ENCODE data around the gene SORCS2.
A peak's percentile ranks its signal among the peaks of the same experiment; 100 is the strongest.
"Not testable (repeated sequence)": the region's sequence is repeated elsewhere in the genome, so short reads cannot be mapped to it uniquely, and the experiment has no call there.

The SORCS2 gene

DNA sequence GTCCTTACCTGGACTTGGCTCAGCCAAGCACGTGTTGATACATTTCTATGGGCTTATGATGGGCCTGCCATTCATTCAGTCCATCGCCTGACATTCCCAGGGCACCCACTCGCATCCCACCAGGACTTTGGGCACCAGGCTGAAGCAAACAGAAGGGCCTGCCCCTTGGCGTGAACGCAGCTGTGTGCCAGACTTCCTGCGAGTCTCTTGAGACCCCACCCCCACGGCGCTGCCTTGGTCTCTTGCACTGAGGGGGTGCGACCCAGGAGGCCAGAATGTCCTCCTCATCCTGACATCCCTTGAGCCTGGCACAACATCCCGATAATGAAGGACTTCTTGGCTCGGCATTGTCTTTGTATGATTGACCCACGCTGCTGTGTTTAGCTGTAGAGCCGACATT lies 243.9 kb downstream of the SORCS2 start:
- no peak for DNase-seq
- in situ Hi-C loops (cut with HindIII; ENCODE audit: low pct_ligation_motif_present, low pct_unique_long_range_greater_than_20kb, low sequenced_read_pairs), result no loop called here

DNA sequence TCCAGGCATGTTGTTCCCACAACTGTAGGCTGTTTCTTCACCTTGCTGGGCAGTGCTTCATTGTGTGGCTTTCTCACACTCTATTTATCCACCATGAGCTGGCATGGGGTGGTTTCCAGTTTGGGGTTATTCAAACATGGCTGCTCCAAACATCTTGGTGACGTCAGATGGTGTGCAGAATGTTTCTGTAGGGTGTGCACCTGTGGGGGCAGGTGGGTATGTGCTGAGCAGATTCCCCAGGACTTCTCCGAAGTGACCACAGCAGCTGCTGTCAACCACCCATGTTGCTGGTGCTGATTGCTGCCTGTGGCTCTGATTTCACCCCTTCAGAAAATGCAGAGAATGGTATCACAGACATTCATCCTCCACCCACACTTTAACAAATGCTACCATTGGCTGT lies 247.4 kb downstream of the SORCS2 start:
- in situ Hi-C loops (cut with HindIII; ENCODE audit: low pct_ligation_motif_present, low pct_unique_long_range_greater_than_20kb, low sequenced_read_pairs), result no loop called here
- DNase-seq, result no peak

DNA sequence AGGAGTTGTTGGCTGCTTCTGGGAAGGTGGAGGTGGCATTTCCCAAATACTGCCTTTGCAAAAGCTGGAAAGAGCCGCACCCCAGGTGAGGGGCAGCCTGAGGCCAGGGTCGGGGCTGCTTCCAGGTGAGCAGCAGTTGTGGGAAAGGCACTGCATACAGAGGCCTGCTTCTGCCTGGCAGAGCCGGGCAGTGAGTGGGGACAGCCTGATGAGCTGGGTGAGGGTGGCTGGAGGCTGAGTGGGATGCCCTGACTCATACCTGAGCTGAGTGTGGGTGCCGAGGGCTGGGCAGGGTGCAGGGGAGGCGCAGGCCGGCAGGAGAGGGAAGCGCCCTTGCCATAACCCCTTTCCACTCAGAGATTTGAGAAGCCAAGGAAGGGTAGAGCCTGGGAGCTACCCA lies 248.9 kb downstream of the SORCS2 start:
- in situ Hi-C loops (cut with HindIII; ENCODE audit: low pct_ligation_motif_present, low pct_unique_long_range_greater_than_20kb, low sequenced_read_pairs), result no loop called here
- no peak for DNase-seq

DNA sequence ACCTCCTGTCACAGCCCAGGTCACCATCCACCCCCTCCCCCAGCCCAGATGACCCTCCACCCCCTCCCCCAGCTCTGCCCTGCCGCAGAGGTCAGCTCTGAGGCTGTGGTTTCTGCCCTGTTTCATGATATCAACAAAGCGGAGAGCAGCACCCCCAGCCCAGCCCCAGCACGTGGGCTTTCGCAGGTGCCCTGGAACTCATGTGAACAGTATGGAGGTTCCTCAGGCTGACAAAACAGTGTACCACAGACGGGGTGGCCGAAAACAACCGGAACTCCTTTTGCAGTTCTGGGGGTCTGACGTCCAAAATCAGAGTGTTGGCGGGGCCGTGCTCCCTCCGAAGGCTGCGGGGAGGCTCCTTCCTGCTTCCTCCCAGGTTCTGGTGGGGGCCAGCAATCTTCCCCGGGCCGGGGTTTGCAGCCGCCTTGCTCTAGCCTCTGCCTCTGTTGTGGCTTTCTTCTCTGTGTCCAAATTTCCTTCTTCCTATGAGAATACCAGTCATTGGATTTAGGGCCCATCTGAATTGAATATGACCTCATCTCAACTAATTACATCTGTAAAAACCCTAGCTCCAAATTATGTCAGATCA lies 250.3 kb downstream of the SORCS2 start:
- DNase-seq, result no peak
- in situ Hi-C loops (cut with HindIII; ENCODE audit: low pct_ligation_motif_present, low pct_unique_long_range_greater_than_20kb, low sequenced_read_pairs), result no loop called here

DNA sequence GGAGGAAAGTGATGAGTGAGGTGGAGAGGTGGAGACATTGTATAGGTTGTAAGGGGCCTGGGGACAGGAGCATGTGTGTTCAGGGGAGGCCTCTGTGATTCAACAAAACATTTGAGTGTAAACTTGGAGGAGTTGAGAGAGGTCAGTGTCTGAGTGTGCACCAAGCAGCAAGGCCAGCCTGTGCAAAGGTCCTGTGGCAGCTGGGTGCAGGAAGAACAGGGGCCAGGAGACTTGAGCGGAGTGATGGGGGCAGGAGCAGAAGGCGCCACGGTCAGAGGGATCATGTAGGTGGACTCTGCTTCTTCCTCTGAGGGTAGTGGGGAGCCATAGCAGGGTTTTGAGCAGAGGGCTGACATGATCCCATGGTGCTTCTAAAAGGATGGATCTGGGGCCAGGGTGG lies 252.0 kb downstream of the SORCS2 start:
- in situ Hi-C loops (cut with HindIII; ENCODE audit: low pct_ligation_motif_present, low pct_unique_long_range_greater_than_20kb, low sequenced_read_pairs), result no loop called here
- DNase-seq, result no peak

DNA sequence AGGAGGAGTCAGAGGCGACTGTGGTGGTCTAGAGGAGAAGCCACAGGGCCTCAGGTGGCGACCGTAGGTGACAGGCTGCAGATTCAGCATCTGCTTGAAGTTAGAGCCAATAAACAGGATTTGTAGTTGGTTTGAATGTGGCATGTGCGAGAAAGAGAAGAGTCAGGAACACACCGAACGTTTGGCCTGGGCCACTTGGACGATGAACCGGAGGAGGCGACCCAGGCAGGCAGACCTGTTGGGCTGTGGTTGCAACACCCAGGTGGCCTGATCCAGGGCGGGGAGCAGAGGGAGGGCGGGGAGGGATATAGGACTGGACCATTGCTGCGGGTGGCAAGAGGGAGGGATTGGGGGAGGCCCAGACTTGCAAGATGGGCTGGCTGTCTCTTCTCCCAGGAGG lies 252.4 kb downstream of the SORCS2 start:
- no peak for DNase-seq
- in situ Hi-C loops (cut with HindIII; ENCODE audit: low pct_ligation_motif_present, low pct_unique_long_range_greater_than_20kb, low sequenced_read_pairs), result no loop called here

DNA sequence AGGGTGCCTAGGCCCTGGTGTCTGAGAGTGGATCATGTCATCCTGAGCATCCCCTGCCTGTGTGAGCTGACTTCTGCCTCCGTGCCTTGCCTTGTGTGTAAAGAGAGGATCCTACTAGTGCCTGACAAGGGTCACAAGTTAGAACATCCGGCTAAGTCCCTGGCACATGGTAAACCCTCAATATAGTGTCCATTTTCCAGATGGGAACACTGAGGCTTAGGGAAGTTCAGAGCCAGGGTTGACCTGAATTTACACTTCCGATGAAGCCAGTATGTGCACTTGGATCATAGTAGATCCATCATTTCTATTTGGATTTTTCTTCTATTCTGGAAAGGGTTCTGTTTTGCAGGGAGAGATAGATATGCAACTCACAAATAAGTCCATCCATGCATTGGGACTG lies 254.9 kb downstream of the SORCS2 start:
- in situ Hi-C loops (cut with HindIII; ENCODE audit: low pct_ligation_motif_present, low pct_unique_long_range_greater_than_20kb, low sequenced_read_pairs), result no loop called here
- no peak for DNase-seq

DNA sequence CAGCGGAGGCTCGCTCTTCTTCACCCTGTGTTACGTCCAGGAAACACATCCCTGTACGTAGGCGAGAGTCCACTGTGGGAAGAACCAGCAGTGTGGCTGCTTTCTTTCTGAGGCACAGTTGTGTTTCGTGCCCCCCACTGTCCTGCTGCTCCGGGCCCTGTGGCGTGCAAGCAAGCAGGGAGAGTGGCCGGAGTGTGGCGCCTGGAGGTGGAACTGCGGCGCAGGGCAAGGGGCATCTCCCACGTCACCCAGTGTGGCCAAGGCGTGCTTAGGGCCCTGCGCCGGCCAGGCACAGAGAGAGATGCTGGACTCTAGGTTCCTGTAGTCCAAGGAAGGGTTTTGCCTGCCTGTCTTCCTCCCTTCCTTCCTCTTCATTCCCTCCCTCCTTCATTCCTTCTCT lies 255.7 kb downstream of the SORCS2 start:
- no peak for DNase-seq
- in situ Hi-C loops (cut with HindIII; ENCODE audit: low pct_ligation_motif_present, low pct_unique_long_range_greater_than_20kb, low sequenced_read_pairs), result no loop called here

DNA sequence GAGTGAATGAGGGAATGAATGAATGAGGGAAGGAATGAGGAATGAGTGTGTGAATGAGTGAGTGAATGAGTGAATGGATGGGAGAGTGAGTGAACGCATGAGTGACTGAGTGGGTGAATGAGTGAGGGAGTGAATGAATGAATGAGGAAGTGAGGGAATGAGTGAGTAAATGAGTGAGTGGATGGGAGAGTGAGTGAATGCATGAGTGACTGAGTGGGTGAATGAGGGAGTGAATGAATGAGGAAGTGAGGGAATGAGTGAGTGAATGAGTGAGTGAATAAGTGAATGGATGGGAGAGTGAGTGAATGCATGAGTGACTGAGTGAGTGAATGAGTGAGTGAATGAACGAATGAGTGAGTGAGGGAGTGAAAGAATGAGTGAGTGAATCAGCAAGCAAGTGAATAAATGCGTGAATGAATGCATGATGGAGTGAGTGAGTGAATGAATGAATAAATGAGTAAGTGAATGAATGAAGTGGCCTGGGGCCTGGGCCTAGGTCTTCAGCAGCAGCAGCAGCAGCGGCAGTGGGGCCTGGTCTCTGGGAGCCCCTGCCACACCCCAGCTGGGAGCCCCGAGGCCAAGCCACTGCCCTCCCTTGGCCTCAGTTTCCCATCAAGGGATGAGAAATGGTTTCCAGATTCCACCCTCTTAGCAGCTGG lies 258.6 kb downstream of the SORCS2 start:
- DNase-seq, result no peak
- in situ Hi-C loops (cut with HindIII; ENCODE audit: low pct_ligation_motif_present, low pct_unique_long_range_greater_than_20kb, low sequenced_read_pairs), result no loop called here

DNA sequence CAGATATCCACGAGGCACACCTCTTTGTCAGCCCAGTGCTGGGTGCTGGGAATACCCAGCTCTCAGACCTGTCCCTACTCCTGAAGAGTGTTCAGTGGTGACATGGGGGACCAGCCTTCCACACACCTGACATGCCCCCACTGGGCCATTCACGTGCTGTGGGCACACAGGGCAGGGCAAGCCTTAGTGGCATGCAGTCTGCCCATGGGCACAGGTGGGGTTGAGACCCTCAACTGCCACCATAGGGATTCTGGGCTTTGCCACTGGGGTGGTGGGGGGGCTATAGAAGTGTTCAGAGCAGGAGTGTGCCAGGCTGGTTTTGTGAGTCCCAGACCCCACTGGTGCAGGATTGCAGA lies 259.1 kb downstream of the SORCS2 start:
- no peak for DNase-seq
- in situ Hi-C loops (cut with HindIII; ENCODE audit: low pct_ligation_motif_present, low pct_unique_long_range_greater_than_20kb, low sequenced_read_pairs), result no loop called here

DNA sequence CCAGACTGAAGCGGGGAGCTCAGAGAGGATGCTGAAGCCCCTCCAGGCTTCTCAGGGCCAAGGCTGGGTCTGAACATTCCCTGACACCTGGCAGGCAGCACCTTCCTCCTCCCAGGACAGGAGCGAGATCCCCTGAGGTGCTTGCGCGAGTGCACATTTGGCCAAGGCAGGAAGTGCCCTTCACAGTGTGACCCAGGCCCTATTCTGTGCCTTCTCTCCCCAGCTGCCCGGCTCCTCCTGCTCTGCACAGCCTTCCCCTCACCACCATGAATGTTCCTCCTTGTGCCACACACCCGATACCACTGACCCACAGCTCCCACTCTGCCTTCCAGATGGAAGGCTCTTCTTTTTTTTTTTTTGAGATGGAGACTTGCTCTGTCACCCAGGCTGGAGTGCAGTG lies 259.5 kb downstream of the SORCS2 start:
- DNase-seq, result no peak
- in situ Hi-C loops (cut with HindIII; ENCODE audit: low pct_ligation_motif_present, low pct_unique_long_range_greater_than_20kb, low sequenced_read_pairs), result no loop called here

DNA sequence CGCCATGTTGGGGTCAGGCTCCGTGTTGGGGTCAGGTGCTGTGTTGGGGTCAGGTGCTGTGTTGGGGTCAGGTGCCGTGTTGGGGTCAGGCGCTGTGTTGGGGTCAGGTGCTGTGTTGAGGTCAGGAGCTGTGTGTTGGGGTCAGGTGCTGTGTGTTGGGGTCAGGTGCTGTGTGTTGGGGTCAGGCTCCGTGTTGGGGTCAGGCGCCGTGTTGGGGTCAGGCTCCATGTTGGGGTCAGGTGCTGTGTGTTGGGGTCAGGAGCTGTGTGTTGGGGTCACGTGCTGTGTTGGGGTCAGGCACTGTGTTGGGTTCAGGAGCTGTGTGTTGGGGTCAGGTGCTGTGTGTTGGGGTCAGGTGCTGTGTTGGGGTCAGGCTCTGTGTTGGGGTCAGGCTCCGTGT lies 260.5 kb downstream of the SORCS2 start:
- DNase-seq; in situ Hi-C loops (cut with HindIII; ENCODE audit: low pct_ligation_motif_present, low pct_unique_long_range_greater_than_20kb, low sequenced_read_pairs): not testable (repeated sequence)

DNA sequence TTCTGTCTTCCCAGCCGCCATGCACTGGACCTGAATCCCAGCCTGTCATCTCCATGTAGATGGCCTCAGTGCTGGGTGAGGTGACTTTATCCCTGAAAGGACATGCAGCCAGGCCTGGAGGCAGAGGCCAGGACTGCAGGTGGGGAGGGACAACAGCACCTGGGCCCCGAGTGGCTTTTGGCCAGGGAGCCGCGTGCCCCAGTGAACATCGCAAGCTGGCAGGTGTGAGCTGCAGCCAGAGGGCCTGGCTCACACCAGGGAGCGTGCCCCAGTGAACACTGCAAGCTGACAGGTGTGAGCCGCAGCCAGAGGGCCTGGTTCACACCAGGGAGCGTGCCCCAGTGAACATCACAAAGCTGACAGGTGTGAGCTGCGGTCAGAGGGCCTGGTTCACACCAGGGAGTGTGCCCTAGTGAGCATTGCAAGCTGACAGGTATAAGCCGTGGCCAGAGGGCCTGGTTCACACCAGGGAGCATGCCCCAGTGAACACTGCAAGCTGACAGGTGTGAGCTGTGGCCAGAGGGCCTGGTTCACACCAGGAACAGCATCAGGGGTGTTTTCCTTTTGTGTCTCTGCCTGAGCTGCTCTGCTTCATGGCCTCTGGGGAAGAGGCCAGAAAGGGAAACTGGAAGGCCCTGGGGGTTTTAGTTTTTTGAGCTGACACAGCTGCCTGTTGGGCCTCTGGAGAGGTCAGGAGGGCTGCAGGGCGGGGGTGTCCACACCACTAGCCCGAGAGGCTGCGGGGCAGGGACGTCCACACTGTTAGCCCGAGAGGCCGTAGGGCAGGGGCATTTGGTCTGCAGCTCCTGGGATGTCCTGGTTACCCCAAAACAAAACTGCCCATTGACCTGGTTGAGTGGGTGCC lies 265.1 kb downstream of the SORCS2 start:
- in situ Hi-C loops (cut with HindIII; ENCODE audit: low pct_ligation_motif_present, low pct_unique_long_range_greater_than_20kb, low sequenced_read_pairs), result no loop called here
- no peak for DNase-seq

DNA sequence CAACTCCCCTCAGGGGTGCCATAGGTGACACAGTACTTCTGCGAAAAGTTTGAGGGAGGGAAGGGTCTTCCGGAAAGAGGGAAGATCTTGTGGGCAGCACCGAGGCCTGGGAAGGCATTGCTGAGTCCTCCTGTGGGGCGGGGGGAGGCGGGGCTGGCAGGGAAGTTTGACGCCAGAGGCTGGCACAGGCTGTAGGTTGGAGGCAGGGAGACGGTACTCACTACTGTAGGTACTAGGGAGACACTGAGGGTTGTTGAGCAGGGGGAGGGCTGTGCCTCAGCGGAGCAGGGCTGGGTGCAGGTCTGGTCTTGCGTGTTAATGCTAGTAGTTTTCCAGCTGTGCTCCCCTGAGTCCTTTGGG lies 265.7 kb downstream of the SORCS2 start:
- in situ Hi-C loops (cut with HindIII; ENCODE audit: low pct_ligation_motif_present, low pct_unique_long_range_greater_than_20kb, low sequenced_read_pairs), result no loop called here
- no peak for DNase-seq

DNA sequence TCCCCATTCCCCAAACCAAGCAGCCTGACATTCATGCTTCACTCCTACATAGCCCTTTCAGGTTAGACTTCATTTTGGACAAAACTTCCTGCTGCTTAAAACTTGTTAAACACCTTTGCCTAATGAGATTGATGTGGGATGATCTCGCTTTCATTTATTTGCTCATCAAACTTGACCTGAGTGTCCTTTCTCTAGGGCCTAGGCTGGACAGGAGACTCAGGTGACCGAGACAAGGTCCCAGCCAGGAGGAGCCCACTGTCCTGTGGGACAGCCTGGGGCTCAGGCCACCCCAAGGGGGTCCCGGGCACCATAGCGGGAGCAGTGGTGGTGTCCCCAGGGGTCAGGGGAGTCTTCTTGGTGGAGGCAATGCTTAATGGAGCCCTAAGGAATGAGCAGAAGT lies 266.1 kb downstream of the SORCS2 start:
- in situ Hi-C loops (cut with HindIII; ENCODE audit: low pct_ligation_motif_present, low pct_unique_long_range_greater_than_20kb, low sequenced_read_pairs), result no loop called here

DNA sequence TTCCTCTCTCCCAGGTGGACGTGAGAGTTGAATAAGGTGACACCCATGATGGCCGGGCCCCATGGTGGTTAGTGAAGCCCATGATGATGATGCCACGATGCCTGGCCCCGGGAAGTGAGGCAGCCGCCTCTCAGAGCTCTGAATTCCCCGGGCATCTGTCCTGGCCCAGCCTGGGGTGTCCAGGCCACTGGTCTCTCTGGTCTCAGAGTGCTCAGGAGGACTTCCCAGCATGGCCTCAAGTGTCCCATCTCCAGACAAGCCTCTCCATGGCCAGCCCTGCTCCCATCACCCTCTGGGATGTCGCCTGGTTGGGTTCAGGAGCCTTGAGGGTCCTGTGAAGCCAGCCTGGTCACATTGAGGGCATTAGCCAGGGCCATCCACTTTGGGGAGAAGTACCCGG lies 267.1 kb downstream of the SORCS2 start:
- in situ Hi-C loops (cut with HindIII; ENCODE audit: low pct_ligation_motif_present, low pct_unique_long_range_greater_than_20kb, low sequenced_read_pairs), result no loop called here
- no peak for DNase-seq

More for the DNA sequence above, 266.1 kb downstream of the SORCS2 start:
- no peak for DNase-seq

DNA sequence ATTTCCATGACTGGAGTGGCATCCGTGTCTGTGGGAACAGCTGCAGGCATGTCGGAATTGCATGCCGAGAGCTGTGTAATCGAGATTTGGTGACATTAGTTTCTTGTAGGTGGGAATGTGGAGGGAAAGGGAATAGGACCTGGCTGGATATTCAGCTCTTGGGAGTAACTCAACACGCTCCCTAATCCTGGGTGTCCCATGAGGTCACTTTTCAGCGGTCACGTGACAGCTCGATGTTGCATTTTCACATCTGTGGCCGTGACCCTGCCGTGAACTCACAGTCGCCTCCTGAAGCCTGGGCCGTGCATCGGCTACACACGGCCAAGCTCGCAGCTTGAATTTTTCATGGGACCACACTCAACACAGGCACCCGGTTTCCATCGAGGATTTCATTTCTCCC lies 268.2 kb downstream of the SORCS2 start:
- in situ Hi-C loops (cut with HindIII; ENCODE audit: low pct_ligation_motif_present, low pct_unique_long_range_greater_than_20kb, low sequenced_read_pairs), result no loop called here
- DNase-seq, result no peak

DNA sequence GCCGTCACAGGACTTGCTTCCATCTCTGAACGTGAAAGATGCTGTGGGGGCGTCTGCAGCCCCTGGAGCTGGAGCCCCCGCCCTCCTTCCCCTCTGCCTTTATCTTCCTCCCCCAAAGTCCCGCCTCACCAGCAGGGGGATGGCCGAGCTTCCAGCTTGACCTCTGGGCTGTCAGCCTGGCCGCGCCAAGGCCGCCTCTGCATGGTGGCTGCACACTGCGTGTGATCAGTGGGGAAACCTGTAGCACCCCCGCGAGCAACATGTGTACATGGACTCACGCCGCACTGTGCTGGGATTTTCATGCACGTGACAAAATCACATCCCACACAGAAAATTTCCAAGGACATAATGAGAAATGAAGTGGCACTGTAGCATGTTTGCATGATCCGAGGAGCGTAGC lies 268.9 kb downstream of the SORCS2 start:
- no peak for DNase-seq

DNA sequence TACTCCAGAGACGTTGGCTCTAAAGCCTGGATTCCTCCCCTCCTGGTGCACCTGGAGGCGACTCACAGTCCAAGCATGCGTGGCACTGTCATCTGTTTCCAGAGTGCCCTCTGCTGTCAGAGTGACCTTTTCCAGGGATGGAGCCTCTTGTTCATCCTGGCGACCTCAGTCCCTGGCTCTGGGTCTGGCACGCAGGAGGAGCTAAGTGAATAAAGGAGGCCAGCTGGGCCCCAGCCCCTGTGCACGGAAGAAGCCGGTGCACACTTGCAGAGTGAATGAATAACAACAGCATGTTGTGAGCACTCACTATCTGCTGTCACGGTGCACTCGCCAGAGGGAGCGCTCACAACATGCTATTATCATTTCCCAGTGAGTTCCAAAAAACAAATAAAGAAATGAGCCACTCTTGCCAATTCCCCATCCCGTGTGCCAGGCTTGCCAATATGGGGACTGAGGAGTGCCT lies 270.2 kb downstream of the SORCS2 start:
- peak; percentile 24 for DNase-seq
- in situ Hi-C loops (cut with HindIII; ENCODE audit: low pct_ligation_motif_present, low pct_unique_long_range_greater_than_20kb, low sequenced_read_pairs), result no loop called here

More for the DNA sequence above, 268.9 kb downstream of the SORCS2 start:
- in situ Hi-C loops (cut with HindIII; ENCODE audit: low pct_ligation_motif_present, low pct_unique_long_range_greater_than_20kb, low sequenced_read_pairs), result no loop called here

All from ACHN (cell line).